A549 (cell line): ENCODE measurements around the gene RIMS4. TPM values are rescaled to one million over a fixed set of nuclear protein-coding genes. Genes with fewer than 3 reads are reported as not detected.

ENCODE experiments used
- ATAC-seq, 2 experiments: fragments of 200-7000 bp in 1 of 2; fragments of >200 bp in 1 of 2; cut with Nextera tagmentation in 1 of 2; cut with Tn5 transposase in 1 of 2; 3 replicates each; pipeline versions ENCODE4 v1.8.0 to v1.9.1; 2018 to 2020; ENCODE audit warnings: mild to moderate bottlenecking in 1 of 2, moderate library complexity in 1 of 2
- CTCF ChIA-PET: fragments of 300-600 bp; sonication (Branson Sonifier 250); formaldehyde crosslinking; extraction: SDS; loops from one replicate; lab custom pipeline; 2021; ENCODE audit warnings: antibody characterized with exemption, inconsistent platforms; lab: Yijun Ruan, JAX
- POLR2A ChIA-PET: fragments of 350-600 bp; formaldehyde crosslinking; extraction: SDS; loops from one replicate; lab custom pipeline; 2021; ENCODE audit warnings: antibody characterized with exemption, inconsistent platforms; lab: Yijun Ruan, JAX
- DNase-seq, 2 experiments: peaks; one replicate each; pipeline versions ENCODE4 v3.0.0 to v3.0.0-alpha.2; 2011 to 2016; ENCODE audit warnings: low read depth in 1 of 2, low spot score in 1 of 2
- FAIRE-seq: peaks from 2 replicates; lab custom pipeline; 2011; peaks lifted over from hg19 to GRCh38; lab: Jason Lieb, UNC
- H3K27ac ChIP-seq, 2 experiments: fragments of >200 bp; sonication (Bioruptor Twin); formaldehyde crosslinking; 3 replicates each; pipeline ENCODE4 v1.5.1; 2016 to 2017
- H3K4me1 ChIP-seq: fragments of >200 bp; sonication (Bioruptor Twin); formaldehyde crosslinking; 3 replicates; pipeline ENCODE4 v1.6.1; 2016
- H3K4me2 ChIP-seq: fragments of >200 bp; sonication (Bioruptor Twin); formaldehyde crosslinking; 3 replicates; pipeline ENCODE4 v1.6.1; 2016
- H3K4me3 ChIP-seq: fragments of >200 bp; sonication (Bioruptor Twin); formaldehyde crosslinking; 3 replicates; pipeline ENCODE4 v1.5.1; 2016
- H3K9me3 ChIP-seq: fragments of >200 bp; sonication (Bioruptor Twin); formaldehyde crosslinking; 3 replicates; pipeline ENCODE4 v1.6.1; 2016
- ATOH8 ChIP-seq: fragments of 250-450 bp; sonication (Bioruptor Pico); IDR thresholded peaks from 2 replicates; pipeline ENCODE4 v1.5.0; 2020; ENCODE audit warnings: low read depth, mild to moderate bottlenecking, moderate library complexity
- BCL3 ChIP-seq: fragments of >200 bp; sonication (Bioruptor Twin); formaldehyde crosslinking; IDR thresholded peaks from 3 replicates; pipeline ENCODE4 v1.6.1; 2016
- CBX2 ChIP-seq: fragments of 200-600 bp; sonication (generic); IDR thresholded peaks from 2 replicates; pipeline ENCODE4 v1.6.1; 2016; ENCODE audit warnings: low read depth, mild to moderate bottlenecking, borderline replicate concordance
- CBX8 ChIP-seq: fragments of 200-600 bp; sonication (generic); IDR thresholded peaks from 2 replicates; pipeline ENCODE4 v1.6.1; 2016
- CHD2 ChIP-seq: fragments of 150-350 bp; IDR thresholded peaks from 2 replicates; pipeline ENCODE4 v1.6.1; 2014; ENCODE audit warnings: low read length; ENCODE audit not compliant: partially characterized antibody
- CHD4 ChIP-seq: fragments of 200-600 bp; sonication (generic); IDR thresholded peaks from 2 replicates; pipeline ENCODE4 v1.6.1; 2016; ENCODE audit warnings: antibody characterized with exemption, mild to moderate bottlenecking, borderline replicate concordance
- CTCF ChIP-seq: fragments of >200 bp; sonication (Bioruptor Twin); formaldehyde crosslinking; IDR thresholded peaks from 3 replicates; pipeline ENCODE4 v1.5.1; 2016
- E2F6 ChIP-seq: IDR thresholded peaks from 2 replicates; pipeline ENCODE4 v1.6.1; 2012; ENCODE audit warnings: low read depth, borderline replicate concordance
- ELK1 ChIP-seq: fragments of 150-350 bp; IDR thresholded peaks from 2 replicates; pipeline ENCODE4 v1.6.1; 2014; ENCODE audit warnings: low read depth, mild to moderate bottlenecking, low read length
- EP300 ChIP-seq, 2 experiments: fragments of >200 bp; sonication (Bioruptor Twin); formaldehyde crosslinking; IDR thresholded peaks; 2 replicates in 1 of 2; 3 replicates in 1 of 2; pipeline ENCODE4 v1.6.1; 2016 to 2017
- HDAC2 ChIP-seq: fragments of 200-600 bp; sonication (generic); IDR thresholded peaks from 2 replicates; pipeline ENCODE4 v1.6.1; 2016
- HOXA7 ChIP-seq: fragments of 250-450 bp; sonication (Bioruptor Pico); IDR thresholded peaks from 2 replicates; pipeline ENCODE4 v1.5.0; 2020; ENCODE audit warnings: mild to moderate bottlenecking, moderate library complexity
- JUN ChIP-seq, 2 experiments: fragments of >200 bp; sonication (Bioruptor Twin); formaldehyde crosslinking; IDR thresholded peaks; 2 replicates in 1 of 2; 3 replicates in 1 of 2; pipeline ENCODE4 v1.6.1; 2016 to 2017
- KDM5A ChIP-seq: fragments of 200-600 bp; sonication (generic); IDR thresholded peaks from 2 replicates; pipeline ENCODE4 v1.6.1; 2016; ENCODE audit warnings: antibody characterized with exemption, mild to moderate bottlenecking
- MAZ ChIP-seq: fragments of 150-350 bp; IDR thresholded peaks from 2 replicates; pipeline ENCODE4 v1.6.1; 2014; ENCODE audit warnings: antibody characterized with exemption, low read depth, low read length, borderline replicate concordance
- NPAS2 ChIP-seq: fragments of 250-450 bp; sonication (Bioruptor Pico); IDR thresholded peaks from 2 replicates; pipeline ENCODE4 v1.8.0; 2022; ENCODE audit warnings: mild to moderate bottlenecking, moderate library complexity, borderline replicate concordance
- PHF8 ChIP-seq: fragments of 200-600 bp; sonication (generic); IDR thresholded peaks from 2 replicates; pipeline ENCODE4 v1.6.1; 2016; ENCODE audit warnings: low read depth, mild to moderate bottlenecking, antibody characterized with exemption, moderate library complexity, borderline replicate concordance
- RAD21 ChIP-seq, 2 experiments: fragments of >200 bp in 1 of 2; sonication (Bioruptor Twin) in 1 of 2; formaldehyde crosslinking in 1 of 2; IDR thresholded peaks in 1 of 2; conservative IDR thresholded peaks in 1 of 2; 2 replicates in 1 of 2; 3 replicates in 1 of 2; pipeline ENCODE4 v1.6.1; 2012 to 2018; ENCODE audit warnings: inconsistent platforms in 1 of 2
- REST ChIP-seq: fragments of 200-600 bp; sonication (generic); IDR thresholded peaks from 2 replicates; pipeline ENCODE4 v1.6.1; 2016; ENCODE audit warnings: antibody characterized with exemption, mild to moderate bottlenecking, moderate library complexity
- RNF2 ChIP-seq: fragments of 200-600 bp; sonication (generic); IDR thresholded peaks from 2 replicates; pipeline ENCODE4 v1.6.1; 2016; ENCODE audit warnings: low read depth, mild to moderate bottlenecking, antibody characterized with exemption, moderate library complexity, borderline replicate concordance
- ZNF302 ChIP-seq: fragments of 250-450 bp; sonication (Bioruptor Pico); IDR thresholded peaks from 2 replicates; pipeline ENCODE4 v1.9.0; 2021; ENCODE audit warnings: inconsistent platforms, mild to moderate bottlenecking, moderate library complexity
- ZSCAN20 ChIP-seq: fragments of 250-450 bp; sonication (Bioruptor Pico); IDR thresholded peaks from 2 replicates; pipeline ENCODE4 v1.8.0; 2022; ENCODE audit warnings: mild to moderate bottlenecking, moderate library complexity
- WGBS: methylation state at CpG from one replicate; pipeline ENCODE4 v1.1.6; 2017; ENCODE audit errors: missing lambda C conversion rate; 5-methylcytosine and 5-hydroxymethylcytosine counted together
- polyA plus RNA-seq, 4 experiments: library from polyadenylated mRNA; depleted of rRNA in 3 of 4; stranded (reverse); fragments of >200 nt; fragmentation: RNase III in 1 of 4; extraction: RNeasy Plus Mini Kit Qiagen cat#74134 plus additional on column Dnase treatment in 1 of 4; gene quantifications; 2 replicates in 3 of 4; 3 replicates in 1 of 4; pipeline ENCODE4 v1.2.3, GENCODE V29; 2011 to 2017

RIMS4 gene
- polyA plus RNA-seq, 2 of the 4 experiments (the other 2 are of a cell fraction): 0.39 to 1.3 TPM

- ATAC-seq: no peak
- H3K4me3 ChIP-seq: no peak overlapping the region
- no peaks in the 10 kb centered on the region for H3K4me1 ChIP-seq
- no peak overlapping the region for H3K4me2 ChIP-seq
- no peak overlapping the region for H3K27ac ChIP-seq
- 20% methylated on average over 3 of the region's 3 CpGs for WGBS
- no peak for DNase-seq
- TF ChIP-seq ZSCAN20 (CRISPR knock-in tag) (no peak), JUN (IDR thresholded peaks at IDR 0.05) (no peak), HOXA7 (no peak), RNF2 (no peak), REST (no peak), CBX2 (no peak), NPAS2 (no peak), PHF8 (no peak), CTCF (no peak), ELK1 (no peak), CHD4 (no peak), E2F6 (no peak), BCL3 (no peak)
- ChIA-PET POLR2A (no interaction called here), CTCF (interaction anchor here (0.9 to 1.4 kb wide), 2 partner anchors 11 to 104 kb away, joined by 3 to 5 read pairs; no protein-coding TSS in a partner anchor)
- H3K9me3 ChIP-seq: no peaks in the 10 kb centered on the region
- no peak for FAIRE-seq
These were observed 41.2 kb upstream of the RIMS4 start for GRCh38 chr20:44851545-44851944.

- 25% methylated on average over 1 of the region's 1 CpG for WGBS
- Histone ChIP-seq H3K4me3 (no peak overlapping the region), H3K4me2 (no peak overlapping the region), H3K4me1 (no peaks in the 10 kb centered on the region), H3K9me3 (no peaks in the 10 kb centered on the region), H3K27ac (no peak overlapping the region)
- ATAC-seq (no peak), FAIRE-seq (peak; percentile 54), DNase-seq (no peak)
- TF ChIP-seq CHD2 (no peak), CHD4 (no peak), KDM5A (no peak), RAD21 (conservative IDR thresholded peaks at IDR 0.05 in 1 of 2, IDR thresholded peaks at IDR 0.05 in 1 of 2) (no peak), HDAC2 (no peak), MAZ (no peak), EP300 (IDR thresholded peaks at IDR 0.05) (no peak), ATOH8 (CRISPR knock-in tag) (no peak), CBX8 (no peak), ZNF302 (no peak)
- POLR2A ChIA-PET: no interaction called here
- CTCF ChIA-PET: interaction anchor here (1.0 to 1.5 kb wide), 3 partner anchors 16 to 103 kb away, joined by 3 to 7 read pairs (median 4); no protein-coding TSS in a partner anchor
These were observed 40.5 kb upstream of the RIMS4 start for GRCh38 chr20:44850837-44851236.
